ENCODE results near the gene ALKBH7.
"Not testable (repeated sequence)": the region's sequence is repeated elsewhere in the genome, so short reads cannot be mapped to it uniquely, and the experiment has no call there.

Gene ALKBH7

DNA sequence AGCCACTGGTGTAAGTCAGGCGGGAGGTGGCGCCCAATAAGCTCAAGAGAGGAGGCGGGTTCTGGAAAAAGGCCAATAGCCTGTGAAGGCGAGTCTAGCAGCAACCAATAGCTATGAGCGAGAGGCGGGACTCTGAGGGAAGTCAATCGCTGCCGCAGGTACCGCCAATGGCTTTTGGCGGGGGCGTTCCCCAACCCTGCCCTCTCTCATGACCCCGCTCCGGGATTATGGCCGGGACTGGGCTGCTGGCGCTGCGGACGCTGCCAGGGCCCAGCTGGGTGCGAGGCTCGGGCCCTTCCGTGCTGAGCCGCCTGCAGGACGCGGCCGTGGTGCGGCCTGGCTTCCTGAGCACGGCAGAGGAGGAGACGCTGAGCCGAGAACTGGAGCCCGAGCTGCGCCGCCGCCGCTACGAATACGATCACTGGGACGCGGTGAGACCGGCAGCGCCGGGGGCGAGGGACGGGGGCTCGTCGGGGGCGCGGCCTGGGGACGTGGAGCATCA is at the start of gene ALKBH7:
Gene ALKBH7, plus strand, starts transcription at position 201 of the 502 bp plus-strand sequence. Its CDS starts 27 bp downstream, at position 228.
- TF ChIP-seq POLR2A (IDR thresholded peaks at IDR 0.05; ENCODE audit: low read depth, low read length), result peak; percentile 36; the same call in 1 of the 2 replicates
- FAIRE-seq, result peak; percentile 93
- DNase-seq (ENCODE audit: insufficient read length, low spot score), result peak; percentile 90

DNA sequence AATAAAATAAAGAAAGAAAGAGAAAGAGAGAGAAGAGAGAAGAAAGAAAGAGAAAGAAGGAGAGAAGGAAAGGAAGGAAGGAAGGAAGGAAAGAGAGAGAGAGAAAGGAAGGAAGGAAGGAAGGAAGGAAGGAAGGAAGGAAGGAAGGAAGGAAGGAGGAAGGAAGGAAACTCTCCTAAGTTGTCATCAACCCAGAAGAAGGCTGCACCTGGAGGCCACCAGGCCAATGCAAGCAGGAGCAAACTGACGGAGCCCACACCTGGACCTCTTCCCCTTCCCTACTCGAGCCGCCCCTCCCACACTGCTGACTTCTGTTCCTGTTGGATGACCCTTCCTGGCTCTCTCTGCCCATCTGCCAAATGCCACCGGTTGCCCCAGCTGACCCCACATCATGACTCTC is 47.8 kb upstream of the ALKBH7 start:
- FAIRE-seq, result no peak

GRCh38 chr19:6325614-6326013 is 47.0 kb upstream of the ALKBH7 start:
- no peak for FAIRE-seq
- TF ChIP-seq POLR2A (IDR thresholded peaks at IDR 0.05; ENCODE audit: low read depth, low read length), result no peak

More for the DNA sequence above, 47.8 kb upstream of the ALKBH7 start:
- TF ChIP-seq POLR2A (IDR thresholded peaks at IDR 0.05; ENCODE audit: low read depth, low read length), result no peak
- no peak for DNase-seq (ENCODE audit: insufficient read length, low spot score)

GRCh38 chr19:6326815-6327214 is 45.8 kb upstream of the ALKBH7 start:
- DNase-seq (ENCODE audit: insufficient read length, low spot score), result no peak
- TF ChIP-seq POLR2A (IDR thresholded peaks at IDR 0.05; ENCODE audit: low read depth, low read length), result no peak
- FAIRE-seq, result no peak

More at GRCh38 chr19:6325614-6326013, 47.0 kb upstream of the ALKBH7 start:
- DNase-seq (ENCODE audit: insufficient read length, low spot score), result no peak

DNA sequence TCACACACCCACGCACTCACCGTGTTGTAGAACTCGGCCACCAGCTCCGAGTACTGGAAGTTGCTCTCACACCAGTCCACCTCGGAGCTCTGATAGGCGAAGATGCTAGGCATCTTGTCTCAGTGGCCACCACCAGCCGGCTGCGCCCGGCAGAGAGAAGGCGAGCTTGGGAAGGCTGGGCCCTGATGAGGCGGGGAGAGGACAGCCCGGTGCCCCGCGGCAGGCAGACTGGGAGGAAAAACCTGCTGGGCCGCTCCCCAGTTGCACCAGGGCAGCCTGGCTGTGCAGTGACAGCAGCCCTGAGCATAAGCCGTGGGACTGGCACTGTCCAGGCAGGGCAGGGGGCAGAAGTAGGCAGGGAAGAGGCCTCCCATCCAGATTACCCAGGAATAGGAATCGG is 39.2 kb upstream of the ALKBH7 start, which contains the start of gene ACER1:
Gene ACER1, minus strand, starts transcription at position 174 of the 400 bp plus-strand sequence. Its CDS starts 61 bp downstream, at position 113.
- FAIRE-seq (no peak), DNase-seq (ENCODE audit: insufficient read length, low spot score) (no peak)

DNA sequence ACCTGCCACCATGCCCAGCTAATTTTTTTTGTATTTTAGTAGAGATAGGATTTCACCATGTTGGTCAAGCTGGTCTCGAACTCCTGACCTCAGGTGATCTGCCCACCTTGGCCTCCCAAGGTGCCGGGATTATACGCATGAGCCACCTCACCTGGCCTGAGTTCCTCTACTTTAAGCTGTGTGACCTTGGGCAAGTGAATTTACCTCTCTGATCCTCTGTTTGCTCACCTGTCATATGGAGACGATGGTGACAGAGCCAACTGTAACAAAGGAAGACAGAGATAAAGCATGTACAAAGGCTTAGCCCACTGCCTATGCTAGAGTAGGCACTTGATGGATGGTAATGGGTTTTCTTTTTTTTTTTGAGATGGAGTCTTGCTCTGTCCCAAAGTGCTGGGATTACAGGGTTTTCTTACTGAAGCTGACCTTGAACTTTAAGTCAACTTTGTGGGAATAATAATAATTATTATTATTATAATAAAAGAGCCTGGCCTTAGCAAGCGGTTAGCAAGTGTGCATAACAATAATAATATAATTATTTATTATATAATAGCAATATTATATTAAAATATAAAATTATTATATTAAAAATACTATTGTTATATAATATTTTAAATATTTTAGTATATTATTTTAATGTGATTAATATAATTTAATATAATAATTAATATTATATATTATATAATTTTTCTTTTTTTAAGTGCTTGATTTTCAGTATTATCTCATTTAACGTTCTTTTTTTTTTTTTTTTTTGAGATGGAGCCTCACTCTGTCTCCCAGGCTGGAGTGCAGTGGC is 37.9 kb upstream of the ALKBH7 start:
- TF ChIP-seq POLR2A (IDR thresholded peaks at IDR 0.05; ENCODE audit: low read depth, low read length), result no peak
- DNase-seq (ENCODE audit: insufficient read length, low spot score), result no peak
- FAIRE-seq, result no peak

More for the DNA sequence above, 39.2 kb upstream of the ALKBH7 start, which contains the start of gene ACER1:
- no peak for TF ChIP-seq POLR2A (IDR thresholded peaks at IDR 0.05; ENCODE audit: low read depth, low read length)

GRCh38 chr19:6340493-6341201 is 31.9 kb upstream of the ALKBH7 start:
- no peak for TF ChIP-seq POLR2A (IDR thresholded peaks at IDR 0.05; ENCODE audit: low read depth, low read length)
- FAIRE-seq, result no peak
- no peak for DNase-seq (ENCODE audit: insufficient read length, low spot score)

DNA sequence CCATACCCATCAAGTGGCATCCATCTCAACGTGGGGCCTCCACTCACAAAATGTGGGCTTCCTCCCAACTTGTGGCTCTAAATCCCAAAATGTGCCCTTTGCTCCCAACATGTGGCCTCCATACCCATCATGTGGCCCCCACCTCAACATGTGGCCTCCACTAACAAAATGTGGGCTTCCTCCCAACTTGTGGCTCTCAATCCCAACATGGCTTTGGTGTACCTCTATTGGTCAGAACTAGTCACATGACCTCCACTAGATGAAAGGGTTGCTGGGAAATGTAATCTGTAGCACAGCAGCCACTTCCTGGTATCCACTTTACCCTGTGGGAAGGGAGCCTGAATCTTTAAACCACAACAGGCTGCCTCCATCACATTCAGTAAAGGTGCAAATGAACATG is 29.1 kb upstream of the ALKBH7 start:
- FAIRE-seq, result no peak
- peak; percentile 23 for DNase-seq (ENCODE audit: insufficient read length, low spot score)
- no peak for TF ChIP-seq POLR2A (IDR thresholded peaks at IDR 0.05; ENCODE audit: low read depth, low read length)

DNA sequence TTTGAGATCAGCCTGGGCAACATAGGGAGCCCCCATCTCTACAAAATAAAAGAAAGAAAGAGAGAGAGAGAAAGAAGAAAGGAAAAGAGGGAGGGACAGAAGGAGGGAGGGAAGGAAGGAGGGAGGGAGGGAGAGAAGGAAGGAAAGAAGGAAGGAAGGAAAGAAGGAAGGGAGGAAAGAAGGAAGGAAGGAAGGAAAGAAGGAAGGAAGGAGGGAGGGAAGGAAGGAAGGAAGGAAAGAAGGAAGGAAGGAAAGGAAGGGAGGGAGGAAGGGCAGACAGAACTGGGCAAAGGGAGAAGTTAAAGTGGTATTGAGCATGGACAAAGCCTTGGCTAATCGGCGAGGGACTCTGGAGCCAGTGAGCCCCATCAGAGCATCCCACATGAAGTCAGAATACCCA is 23.3 kb upstream of the ALKBH7 start:
- FAIRE-seq; DNase-seq (ENCODE audit: insufficient read length, low spot score): not testable (repeated sequence)

- TF ChIP-seq POLR2A (IDR thresholded peaks at IDR 0.05; ENCODE audit: low read depth, low read length), result no peak
- FAIRE-seq (no peak), DNase-seq (ENCODE audit: insufficient read length, low spot score) (no peak)
Measured at GRCh38 chr19:6350688-6351087, 21.9 kb upstream of the ALKBH7 start.

- FAIRE-seq (no peak), DNase-seq (ENCODE audit: insufficient read length, low spot score) (no peak)
- no peak for TF ChIP-seq POLR2A (IDR thresholded peaks at IDR 0.05; ENCODE audit: low read depth, low read length)
Measured at GRCh38 chr19:6352381-6353165, 20.0 kb upstream of the ALKBH7 start.

GRCh38 chr19:6354098-6354674 is 18.4 kb upstream of the ALKBH7 start:
- DNase-seq (ENCODE audit: insufficient read length, low spot score) (no peak), FAIRE-seq (no peak)
- TF ChIP-seq POLR2A (IDR thresholded peaks at IDR 0.05; ENCODE audit: low read depth, low read length), result no peak

- FAIRE-seq; DNase-seq (ENCODE audit: insufficient read length, low spot score): not testable (repeated sequence)
Measured at GRCh38 chr19:6355321-6356040, 17.1 kb upstream of the ALKBH7 start.
